H1 (cell line): ENCODE data around the gene KCNJ10. TPM values are rescaled to one million over a fixed set of nuclear protein-coding genes. Genes with fewer than 3 reads are reported as not detected.

ENCODE experiments used
- CTCF ChIA-PET: fragments of 300-600 bp; sonication (Branson Sonifier 250); formaldehyde crosslinking; loops from one replicate; lab custom pipeline; 2021; ENCODE audit not compliant: partially characterized antibody; lab: Charles Lee
- POLR2A ChIA-PET: fragments of 300-600 bp; sonication (Branson Sonifier 250); formaldehyde crosslinking; loops from one replicate; lab custom pipeline; 2021; ENCODE audit warnings: inconsistent platforms; ENCODE audit not compliant: partially characterized antibody; lab: Charles Lee
- DNase-seq, 2 experiments: peaks; one replicate each; pipeline versions ENCODE4 v3.0.0 to v3.0.0-alpha.2; 2010 to 2022; ENCODE audit warnings: low spot score in 2 of 2, low read depth in 1 of 2, mixed read lengths in 1 of 2
- FAIRE-seq: peaks from 2 replicates; lab custom pipeline; 2011; peaks lifted over from hg19 to GRCh38; lab: Jason Lieb, UNC
- H2AFZ ChIP-seq: 2 replicates; pipeline ENCODE4 v1.8.1; 2012; ENCODE audit warnings: low read length, inconsistent platforms
- H2AK5ac ChIP-seq: 2 replicates; pipeline ENCODE4 v1.6.1; 2013; ENCODE audit warnings: low read depth, low read length
- H2BK120ac ChIP-seq: replicated peaks from 2 replicates; pipeline ENCODE3; 2013; ENCODE audit warnings: low read depth, low read length, inconsistent platforms
- H2BK12ac ChIP-seq: 2 replicates; pipeline ENCODE4 v1.6.1; 2013; ENCODE audit warnings: low read depth, low read length
- H2BK15ac ChIP-seq: 2 replicates; pipeline ENCODE4 v1.6.1; 2013; ENCODE audit warnings: low read length
- H2BK20ac ChIP-seq: 2 replicates; pipeline ENCODE4 v1.6.1; 2013; ENCODE audit warnings: low read length
- H2BK5ac ChIP-seq: 2 replicates; pipeline ENCODE4 v1.6.1; 2013; ENCODE audit warnings: low read depth, low read length
- H3K14ac ChIP-seq: 2 replicates; pipeline ENCODE4 v1.6.1; 2013; ENCODE audit warnings: inconsistent platforms; ENCODE audit not compliant: insufficient read length
- H3K18ac ChIP-seq: 2 replicates; pipeline ENCODE4 v1.6.1; 2013; ENCODE audit warnings: low read length; ENCODE audit errors: extremely low read depth
- H3K23ac ChIP-seq: 2 replicates; pipeline ENCODE4 v1.6.1; 2013; ENCODE audit warnings: inconsistent platforms; ENCODE audit not compliant: insufficient read length
- H3K23me2 ChIP-seq: 2 replicates; pipeline ENCODE4 v1.6.1; 2013; ENCODE audit warnings: low read depth, low read length
- H3K27ac ChIP-seq: 2 replicates; pipeline ENCODE4 v1.6.1; 2011; ENCODE audit warnings: low read depth, low read length, inconsistent platforms
- H3K27me3 ChIP-seq, 4 experiments: replicated peaks in 1 of 4; 1 replicate in 1 of 4; 2 replicates in 3 of 4; pipeline versions ENCODE4 v1.6.1 to v1.8.1; 2011 to 2013; ENCODE audit warnings: low read length in 3 of 4, mild to moderate bottlenecking in 3 of 4, inconsistent platforms in 2 of 4, mixed read lengths in 2 of 4, moderate library complexity in 1 of 4; ENCODE audit not compliant: control insufficient read depth in 3 of 4, insufficient read depth in 3 of 4; ENCODE audit errors: extremely low read depth in 1 of 4
- H3K36me3 ChIP-seq, 4 experiments: 2 replicates each; pipeline versions ENCODE4 v1.6.1 to v1.8.1; 2011 to 2013; ENCODE audit warnings: mild to moderate bottlenecking in 4 of 4, low read length in 3 of 4, moderate library complexity in 2 of 4, control low read depth in 1 of 4, inconsistent platforms in 1 of 4; ENCODE audit not compliant: insufficient read depth in 4 of 4, control insufficient read depth in 2 of 4
- H3K4ac ChIP-seq: replicated peaks from 2 replicates; pipeline ENCODE3; 2013; ENCODE audit warnings: low read length, low read depth, mixed read lengths, inconsistent platforms; ENCODE audit not compliant: insufficient read length
- H3K4me1 ChIP-seq, 4 experiments: replicated peaks in 1 of 4; 1 replicate in 1 of 4; 2 replicates in 3 of 4; pipeline versions ENCODE4 v1.6.1 to v1.8.1; 2011 to 2013; ENCODE audit warnings: low read length in 3 of 4, inconsistent platforms in 2 of 4, mixed read lengths in 1 of 4; ENCODE audit not compliant: insufficient read depth in 4 of 4, control insufficient read depth in 3 of 4
- H3K4me2 ChIP-seq, 2 experiments: 2 replicates each; pipeline versions ENCODE4 v1.6.1 to v1.8.1; 2011 to 2013; ENCODE audit warnings: low read depth in 2 of 2, low read length in 2 of 2, control low read depth in 1 of 2, inconsistent platforms in 1 of 2, mild to moderate bottlenecking in 1 of 2; ENCODE audit not compliant: insufficient read depth in 1 of 2
- H3K4me3 ChIP-seq, 4 experiments: fragments of 200-600, 300-600 bp in 1 of 4; sonication (generic), shearing (Covaris generic), sonication (Bioruptor Twin) in 1 of 4; 2 replicates each; pipeline versions ENCODE4 v1.5.1 to v1.8.1; 2011 to 2016; ENCODE audit warnings: low read length in 4 of 4, low read depth in 3 of 4, control low read depth in 2 of 4, inconsistent platforms in 2 of 4, mild to moderate bottlenecking in 2 of 4, mixed read lengths in 1 of 4, moderate library complexity in 1 of 4; ENCODE audit not compliant: insufficient read depth in 2 of 4; ENCODE audit errors: extremely low read depth in 1 of 4
- H3K56ac ChIP-seq: replicated peaks from 2 replicates; pipeline ENCODE3; 2013; ENCODE audit warnings: low read depth, mild to moderate bottlenecking, mixed read lengths, low read length, inconsistent platforms; ENCODE audit not compliant: insufficient read length
- H3K79me1 ChIP-seq: 2 replicates; pipeline ENCODE4 v1.6.1; 2013; ENCODE audit warnings: low read depth, low read length, control low read depth
- H3K79me2 ChIP-seq, 2 experiments: 2 replicates each; pipeline versions ENCODE4 v1.6.1 to v1.8.1; 2012 to 2013; ENCODE audit warnings: low read length in 2 of 2, mild to moderate bottlenecking in 2 of 2, inconsistent platforms in 1 of 2; ENCODE audit not compliant: insufficient read depth in 2 of 2, control insufficient read depth in 1 of 2
- H3K9ac ChIP-seq, 4 experiments: replicated peaks in 1 of 4; 1 replicate in 1 of 4; 2 replicates in 3 of 4; pipeline versions ENCODE4 v1.6.1 to v1.8.1; 2011 to 2013; ENCODE audit warnings: low read depth in 3 of 4, low read length in 3 of 4, control low read depth in 2 of 4, mild to moderate bottlenecking in 2 of 4, moderate library complexity in 2 of 4, inconsistent platforms in 1 of 4; ENCODE audit errors: extremely low read depth in 1 of 4
- H3K9me3 ChIP-seq, 2 experiments: 2 replicates each; pipeline versions ENCODE4 v1.6.1 to v1.8.1; 2012 to 2013; ENCODE audit warnings: mild to moderate bottlenecking in 2 of 2, moderate library complexity in 2 of 2, control low read depth in 1 of 2, inconsistent platforms in 1 of 2, low read depth in 1 of 2, low read length in 1 of 2, mixed read lengths in 1 of 2; ENCODE audit not compliant: insufficient read depth in 2 of 2
- H4K20me1 ChIP-seq, 2 experiments: replicated peaks in 1 of 2; 2 replicates each; pipeline versions ENCODE3 to v1.8.1; 2011 to 2013; ENCODE audit warnings: inconsistent platforms in 2 of 2, low read length in 2 of 2, mild to moderate bottlenecking in 1 of 2; ENCODE audit not compliant: insufficient read depth in 2 of 2, control insufficient read depth in 1 of 2
- H4K5ac ChIP-seq: 2 replicates; pipeline ENCODE4 v1.6.1; 2013; ENCODE audit warnings: low read length, low read depth, mixed read lengths, inconsistent platforms; ENCODE audit not compliant: insufficient read length
- H4K8ac ChIP-seq: 2 replicates; pipeline ENCODE4 v1.8.0; 2013; ENCODE audit warnings: mild to moderate bottlenecking, moderate library complexity, low read length, inconsistent platforms; ENCODE audit not compliant: insufficient read depth; ENCODE audit errors: extremely low read depth
- H4K91ac ChIP-seq: replicated peaks from 2 replicates; pipeline ENCODE3; 2013; ENCODE audit warnings: low read length, mixed read lengths, inconsistent platforms; ENCODE audit not compliant: insufficient read length
- CBX5 ChIP-seq: fragments of 300-800, 300-1000 bp; sonication (generic); IDR thresholded peaks from 2 replicates; pipeline ENCODE4 v1.7.1; 2016; ENCODE audit warnings: antibody characterized with exemption, low read length, low read depth
- CEBPB ChIP-seq: IDR thresholded peaks from 2 replicates; pipeline ENCODE4 v1.6.1; 2012; ENCODE audit warnings: low read depth, low read length
- EZH2 ChIP-seq: fragments of 200-600 bp; sonication (generic); IDR thresholded peaks from 2 replicates; pipeline ENCODE4 v1.7.1; 2012; ENCODE audit warnings: low read depth, mild to moderate bottlenecking, moderate library complexity, low read length, inconsistent platforms; ENCODE audit not compliant: severe bottlenecking
- KDM1A ChIP-seq: fragments of 200-600, 300-600 bp; sonication (generic); IDR thresholded peaks from 2 replicates; pipeline ENCODE4 v1.7.1; 2016; ENCODE audit warnings: mild to moderate bottlenecking, low read length, borderline replicate concordance
- NANOG ChIP-seq: IDR thresholded peaks from 2 replicates; pipeline ENCODE4 v1.6.1; 2011; ENCODE audit warnings: low read length, low read depth, mild to moderate bottlenecking, inconsistent platforms; ENCODE audit not compliant: insufficient read depth, poor library complexity, severe bottlenecking
- SIRT6 ChIP-seq: IDR thresholded peaks from one replicate; pipeline ENCODE4 v1.7.1; 2012; ENCODE audit warnings: low read length, inconsistent platforms
- SIX5 ChIP-seq: IDR thresholded peaks from 2 replicates; pipeline ENCODE4 v1.6.1; 2011; ENCODE audit warnings: mild to moderate bottlenecking, low read depth, low read length
- SP4 ChIP-seq: IDR thresholded peaks from 2 replicates; pipeline ENCODE4 v1.6.1; 2012; ENCODE audit warnings: low read length, inconsistent platforms
- TBP ChIP-seq: IDR thresholded peaks from 2 replicates; pipeline ENCODE4 v1.6.1; 2011; ENCODE audit warnings: low read depth, low read length, improper control_type of control experiment
- WGBS, 2 experiments: shearing (Covaris generic) in 1 of 2; methylation state at CpG; one replicate each; pipeline versions ENCODE4 v1.1.6 to v1.1.7; 2013 to 2015; ENCODE audit warnings: low lambda C conversion rate in 2 of 2, mixed read lengths in 2 of 2, inconsistent platforms in 1 of 2, low coverage in 1 of 2, missing lambda C conversion rate in 1 of 2; ENCODE audit not compliant: insufficient replicate concordance in 2 of 2, insufficient coverage in 1 of 2, insufficient read length in 1 of 2; ENCODE audit errors: extremely low coverage in 1 of 2, missing lambda C conversion rate in 1 of 2; 5-methylcytosine and 5-hydroxymethylcytosine counted together
- polyA plus RNA-seq, 7 experiments: library from polyadenylated mRNA; depleted of rRNA in 3 of 7; stranded (reverse) in 5 of 7; unstranded in 2 of 7; fragments of >200 nt in 5 of 7; fragments of 200-250 nt in 2 of 7; gene quantifications; 1 replicate in 5 of 7; 2 replicates in 1 of 7; 4 replicates in 1 of 7; pipeline versions ENCODE4 v1.2.1 to v1.2.3, GENCODE V29; 2011 to 2013; ENCODE audit warnings: missing spikeins in 2 of 7, mixed read lengths in 2 of 7
- total RNA-seq: library from RNA; stranded (reverse); fragmentation: NEBNext Ultra II Directional; extraction: Animal tissue kit (Norgen Biotek cat#: 25700); gene quantifications from 2 replicates; pipeline ENCODE4 v1.2.1, GENCODE V29; 2021

Gene KCNJ10
- total and polyA plus RNA-seq, 2 of the 8 experiments (the other 6 are each of a cell fraction or from before 2014, with no cell fraction given): 1.7 to 2.4 TPM

DNA sequence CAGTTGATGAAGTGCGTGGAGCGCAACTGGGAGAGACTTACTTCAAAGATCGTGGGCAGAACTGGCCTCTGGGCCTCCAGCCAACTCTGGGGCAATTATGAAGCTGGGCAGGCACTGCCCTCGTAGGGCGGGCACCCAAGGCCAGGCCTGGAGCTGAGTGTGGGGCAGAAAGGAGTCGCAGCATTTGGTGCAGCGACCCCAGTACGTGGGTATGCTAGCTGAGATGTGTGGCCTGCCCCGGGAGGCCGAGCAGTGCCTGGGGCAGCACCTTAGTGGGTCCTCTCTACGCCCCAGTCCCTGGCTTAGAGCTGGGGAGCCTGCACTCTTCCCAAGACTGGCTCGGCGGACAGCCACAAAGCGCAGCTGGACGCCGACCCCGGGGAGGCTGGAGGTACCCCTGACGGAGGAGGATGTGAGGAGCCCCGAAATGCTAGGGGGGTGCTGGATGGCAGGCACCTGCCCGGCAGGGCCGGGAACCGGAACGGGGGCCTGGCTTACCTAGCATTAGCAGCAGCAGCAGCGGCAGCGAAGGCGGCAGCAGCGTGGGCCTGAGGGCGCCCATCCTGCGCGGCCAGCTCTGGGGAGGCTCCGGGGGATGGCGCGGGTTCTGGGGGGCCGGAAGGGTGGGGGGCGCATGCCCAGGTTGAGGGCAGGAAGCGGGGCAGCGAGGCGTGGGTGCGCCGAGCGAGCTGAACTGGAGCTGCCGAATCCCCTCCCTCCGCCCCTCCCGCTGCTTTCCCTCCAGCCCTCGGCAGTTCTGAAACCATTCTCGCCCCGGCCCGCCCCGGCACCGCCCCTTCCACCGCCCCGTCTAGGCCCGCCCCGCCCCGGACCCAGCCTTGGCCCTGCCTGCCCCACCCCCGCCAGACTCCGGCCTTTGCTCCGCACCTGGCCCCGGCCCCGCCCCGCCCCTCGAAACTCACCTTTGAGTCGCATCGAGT, 28.2 kb upstream of the KCNJ10 start, which contains the start of gene IGSF8:
Gene IGSF8, minus strand, starts transcription at position 709 of the 941 bp plus-strand sequence. Its CDS starts 147 bp downstream, at position 562.
- H2BK15ac ChIP-seq: peak within 1 kb of the TSS; percentile 93; the same call in 1 of the 2 replicates
- H4K91ac ChIP-seq: peak within 1 kb of the TSS; percentile 42
- no peaks in the 10 kb centered on the region; a peak in 1 of 4 replicates for H3K9me3 ChIP-seq
- H3K79me1 ChIP-seq: peaks cover 14% of the 10 kb centered on the region
- H3K56ac ChIP-seq: no peak within 1 kb of the TSS
- peak within 1 kb of the TSS; percentile 59 to 92 (median 80) for H3K4me3 ChIP-seq
- ChIA-PET POLR2A (interaction anchor here (0.6 to 5.1 kb wide), 12 partner anchors 10 to 186 kb away, joined by 3 to 39 read pairs (median 4); partner anchors contain the start of genes ATP1A2, DCAF8, KCNJ10 and KCNJ9), CTCF (interaction anchor here (0.9 to 50.1 kb wide), 10 partner anchors 8 to 154 kb away, joined by 3 to 1874 read pairs (median 6); partner anchors contain the start of genes CASQ1, KCNJ10 and KCNJ9)
- peak within 1 kb of the TSS; percentile 93 for H2BK12ac ChIP-seq
- H3K9ac ChIP-seq: peak within 1 kb of the TSS; percentile 38 to 59 (median 45)
- H2BK120ac ChIP-seq: peak within 1 kb of the TSS; percentile 22
- H2BK20ac ChIP-seq: peak within 1 kb of the TSS; percentile 41; the same call in 1 of the 2 replicates
- no peaks in the 10 kb centered on the region for H3K27me3 ChIP-seq
- H3K36me3 ChIP-seq: peaks cover 5 to 16% (median 11%) of the 10 kb centered on the region in 4 experiments; a peak in 5 of 8 replicates
- H3K23me2 ChIP-seq: peaks cover 19% of the 10 kb centered on the region
- H3K79me2 ChIP-seq: peaks cover 0 to 36% of the 10 kb centered on the region in 2 experiments; a peak in 2 of 4 replicates
- H3K23ac ChIP-seq: no peak within 1 kb of the TSS
- FAIRE-seq (no peak), DNase-seq (peak in 1 of 2 experiments; percentile 97)
- 14% methylated on average over 23 of the region's 64 CpGs; no CpG with 5 or more reads in 1 of the 2 experiments for whole genome bisulfite sequencing, 2 experiments
- H4K5ac ChIP-seq: peak within 1 kb of the TSS; percentile 13
- H4K8ac ChIP-seq: peak within 1 kb of the TSS; percentile 72
- H3K4me2 ChIP-seq: peak within 1 kb of the TSS; percentile 71 to 96
- H3K14ac ChIP-seq: no peak within 1 kb of the TSS
- peak within 1 kb of the TSS; percentile 84 for H3K18ac ChIP-seq
- peaks cover 9 to 45% (median 32%) of the 10 kb centered on the region in 4 experiments for H3K4me1 ChIP-seq
- peak within 1 kb of the TSS; percentile 37; the same call in 1 of the 2 replicates for H3K27ac ChIP-seq
- peak within 1 kb of the TSS; percentile 75; the same call in 1 of the 2 replicates for H2AK5ac ChIP-seq
- peak within 1 kb of the TSS; percentile 75; the same call in 1 of the 2 replicates for H2AFZ ChIP-seq
- peak within 1 kb of the TSS; percentile 47 for H3K4ac ChIP-seq
- H2BK5ac ChIP-seq: peak within 1 kb of the TSS; percentile 80; the same call in 1 of the 2 replicates
- H4K20me1 ChIP-seq: no peaks in the 10 kb centered on the region
- TF ChIP-seq SIX5: no peak
- no peak for TF ChIP-seq EZH2
- no peak for TF ChIP-seq CBX5
- peak; percentile 98 for TF ChIP-seq SP4
- no peak for TF ChIP-seq SIRT6
- TF ChIP-seq KDM1A: no peak
- no peak for TF ChIP-seq TBP
- no peak for TF ChIP-seq CEBPB
- TF ChIP-seq NANOG: no peak
